GM13977 (cell line): ENCODE results near the gene PRAC2.

Source experiments
- DNase-seq: peaks from one replicate; pipeline ENCODE4 v3.0.0; 2012; ENCODE audit warnings: low spot score
- CTCF ChIP-seq: IDR thresholded peaks from 2 replicates; pipeline ENCODE4 v1.5.1; 2012; ENCODE audit warnings: mild to moderate bottlenecking, control low read depth; ENCODE audit not compliant: insufficient read depth; ENCODE audit errors: extremely low read depth, missing control alignments
- in situ Hi-C: fragments of 300-500 bp; cut with MboI; formaldehyde crosslinking; loops from one replicate; pipeline ENCODE4 v1.12.0; 2022; ENCODE audit warnings: low sequenced_read_pairs, low pct_unique_long_range_greater_than_20kb, mixed read lengths, inconsistent platforms; ENCODE audit not compliant: unreplicated experiment

The PRAC2 gene

GRCh38 chr17:48729335-48730239 is 6.6 kb downstream of the PRAC2 start:
- TF ChIP-seq CTCF, result no peak
- DNase-seq, result no peak
- in situ Hi-C loops, result loop anchor here (10.0 kb wide), 1 partner anchor 115 kb away; the partner anchor contains the start of genes HOXB7 and HOXB8

- in situ Hi-C loops, result no loop called here
- no peak for DNase-seq
- TF ChIP-seq CTCF, result no peak
Observed at GRCh38 chr17:48730240-48730550, 7.2 kb downstream of the PRAC2 start.

- no peak for TF ChIP-seq CTCF
- in situ Hi-C loops, result no loop called here
- DNase-seq, result no peak
Observed at GRCh38 chr17:48731355-48731754, 8.4 kb downstream of the PRAC2 start.

GRCh38 chr17:48732688-48733629 is 10.0 kb downstream of the PRAC2 start:
- in situ Hi-C loops, result no loop called here
- no peak for DNase-seq
- TF ChIP-seq CTCF, result no peak

- in situ Hi-C loops, result no loop called here
- no peak for DNase-seq
- TF ChIP-seq CTCF, result no peak
Observed at GRCh38 chr17:48733632-48734328, 10.8 kb downstream of the PRAC2 start.
